Measurements from ENCODE around the gene FAM216B.

The FAM216B gene

DNA sequence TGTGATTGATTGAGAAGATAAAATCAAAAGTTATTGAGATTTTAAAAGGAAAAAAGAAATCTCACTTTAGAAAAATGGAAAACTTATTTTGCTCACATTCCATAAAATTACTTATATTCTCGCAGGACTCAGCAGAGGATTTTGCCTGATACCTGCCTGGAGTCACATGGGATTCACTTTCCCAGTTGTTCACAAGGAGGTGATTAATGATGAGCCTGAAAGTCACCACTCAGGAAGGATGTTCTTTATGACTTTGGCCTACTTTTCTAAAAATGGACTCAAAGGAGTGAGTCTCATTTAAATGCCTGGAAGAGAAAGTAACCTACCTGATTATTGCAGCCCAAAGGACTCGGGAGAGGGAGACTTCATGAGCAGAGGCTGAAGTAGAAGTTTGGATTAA lies 34.5 kb upstream of the FAM216B start:
- no peak overlapping the region for H3K4me3 ChIP-seq (ENCODE audit: control insufficient read depth in 1 of 7, extremely low read depth in 1 of 7, insufficient read depth in 4 of 7, low read depth in 2 of 7, low read length in 6 of 7)
- CTCF ChIA-PET = no interaction called here
- H3K27me3 ChIP-seq (replicated peaks in 2 of 5; ENCODE audit: control insufficient read depth in 4 of 5, insufficient read depth in 5 of 5, low read length in 4 of 5) = no peaks in the 10 kb centered on the region
- POLR2A ChIA-PET = no interaction called here
- no CpG with 5 or more reads among the region's 2 CpGs for WGBS (ENCODE audit: insufficient coverage)
- H3K27ac ChIP-seq (ENCODE audit: insufficient read depth in 1 of 2, low read depth in 1 of 2, low read length in 2 of 2, poor library complexity in 1 of 2, severe bottlenecking in 2 of 2) = no peak overlapping the region
- no peak for DNase-seq
- H3K36me3 ChIP-seq (ENCODE audit: control insufficient read depth in 4 of 4, insufficient read depth in 4 of 4, low read length in 3 of 4) = no peaks in the 10 kb centered on the region
- H3K9me3 ChIP-seq (ENCODE audit: control extremely low read depth in 1 of 5, control insufficient read depth in 4 of 5, insufficient read depth in 2 of 5, low read depth in 1 of 5, low read length in 4 of 5) = no peaks in the 10 kb centered on the region
- no peaks in the 10 kb centered on the region for H3K4me1 ChIP-seq (ENCODE audit: control extremely low read depth in 1 of 4, control insufficient read depth in 4 of 4, insufficient read depth in 4 of 4, low read length in 3 of 4)

DNA sequence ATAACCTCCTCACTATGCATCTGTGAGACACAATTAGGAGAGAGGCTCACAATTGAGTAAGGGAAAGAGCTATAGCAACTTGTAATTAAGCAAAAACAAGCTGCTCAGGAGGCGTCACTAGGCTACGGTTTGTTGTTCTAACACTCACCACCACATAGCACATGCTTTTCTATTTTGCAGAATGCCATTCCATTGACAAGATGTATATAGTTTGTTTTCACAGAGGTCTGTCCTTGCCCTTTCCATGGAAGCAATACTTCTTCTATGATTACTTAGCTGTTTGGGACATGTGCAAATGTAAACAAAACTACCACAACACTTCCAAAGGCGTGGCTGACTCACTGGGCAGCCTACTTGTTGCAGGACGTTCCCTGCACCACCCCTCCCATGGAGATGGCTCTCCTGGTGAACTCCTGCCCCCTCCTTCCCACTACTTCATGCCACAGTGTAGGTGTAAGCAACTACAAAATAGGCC lies 33.9 kb upstream of the FAM216B start:
- Histone ChIP-seq H3K27ac (ENCODE audit: insufficient read depth in 1 of 2, low read depth in 1 of 2, low read length in 2 of 2, poor library complexity in 1 of 2, severe bottlenecking in 2 of 2) (no peak overlapping the region), H3K4me1 (ENCODE audit: control extremely low read depth in 1 of 4, control insufficient read depth in 4 of 4, insufficient read depth in 4 of 4, low read length in 3 of 4) (no peaks in the 10 kb centered on the region), H3K9me3 (ENCODE audit: control extremely low read depth in 1 of 5, control insufficient read depth in 4 of 5, insufficient read depth in 2 of 5, low read depth in 1 of 5, low read length in 4 of 5) (no peaks in the 10 kb centered on the region), H3K36me3 (ENCODE audit: control insufficient read depth in 4 of 4, insufficient read depth in 4 of 4, low read length in 3 of 4) (no peaks in the 10 kb centered on the region), H3K4me3 (ENCODE audit: control insufficient read depth in 1 of 7, extremely low read depth in 1 of 7, insufficient read depth in 4 of 7, low read depth in 2 of 7, low read length in 6 of 7) (no peak overlapping the region), H3K27me3 (replicated peaks in 2 of 5; ENCODE audit: control insufficient read depth in 4 of 5, insufficient read depth in 5 of 5, low read length in 4 of 5) (no peaks in the 10 kb centered on the region)
- no peak for DNase-seq
- WGBS (ENCODE audit: insufficient coverage) = 100% methylated on average over 3 of the region's 4 CpGs
- ChIA-PET CTCF (no interaction called here), POLR2A (no interaction called here)

DNA sequence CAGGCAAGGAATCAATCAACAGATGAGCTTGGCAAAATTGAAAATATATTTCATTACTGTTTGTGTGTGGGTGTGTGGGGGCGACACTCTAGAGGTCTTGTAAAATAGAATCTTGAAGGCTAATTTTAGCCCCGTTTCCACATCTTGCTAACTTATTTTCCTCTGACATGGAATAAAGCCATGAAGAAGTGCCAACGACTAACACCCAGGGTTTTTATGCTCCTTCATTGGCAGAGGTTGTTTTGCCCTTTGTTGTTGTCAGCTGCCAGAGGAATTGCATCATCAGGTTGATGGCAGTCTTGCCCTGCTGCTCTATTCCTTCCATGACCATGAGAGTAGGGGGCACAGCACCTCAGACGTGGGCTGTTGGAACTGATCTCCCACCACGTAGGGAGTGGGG lies 30.6 kb upstream of the FAM216B start:
- H3K9me3 ChIP-seq (ENCODE audit: control extremely low read depth in 1 of 5, control insufficient read depth in 4 of 5, insufficient read depth in 2 of 5, low read depth in 1 of 5, low read length in 4 of 5) = no peaks in the 10 kb centered on the region
- DNase-seq = no peak
- CTCF ChIA-PET = no interaction called here
- no peak overlapping the region for H3K4me3 ChIP-seq (ENCODE audit: control insufficient read depth in 1 of 7, extremely low read depth in 1 of 7, insufficient read depth in 4 of 7, low read depth in 2 of 7, low read length in 6 of 7)
- POLR2A ChIA-PET = no interaction called here
- no peaks in the 10 kb centered on the region for H3K4me1 ChIP-seq (ENCODE audit: control extremely low read depth in 1 of 4, control insufficient read depth in 4 of 4, insufficient read depth in 4 of 4, low read length in 3 of 4)
- no peak overlapping the region for H3K27ac ChIP-seq (ENCODE audit: insufficient read depth in 1 of 2, low read depth in 1 of 2, low read length in 2 of 2, poor library complexity in 1 of 2, severe bottlenecking in 2 of 2)
- H3K36me3 ChIP-seq (ENCODE audit: control insufficient read depth in 4 of 4, insufficient read depth in 4 of 4, low read length in 3 of 4) = no peaks in the 10 kb centered on the region
- no peaks in the 10 kb centered on the region for H3K27me3 ChIP-seq (replicated peaks in 2 of 5; ENCODE audit: control insufficient read depth in 4 of 5, insufficient read depth in 5 of 5, low read length in 4 of 5)
- WGBS (ENCODE audit: insufficient coverage) = 85% methylated on average over 4 of the region's 5 CpGs

DNA sequence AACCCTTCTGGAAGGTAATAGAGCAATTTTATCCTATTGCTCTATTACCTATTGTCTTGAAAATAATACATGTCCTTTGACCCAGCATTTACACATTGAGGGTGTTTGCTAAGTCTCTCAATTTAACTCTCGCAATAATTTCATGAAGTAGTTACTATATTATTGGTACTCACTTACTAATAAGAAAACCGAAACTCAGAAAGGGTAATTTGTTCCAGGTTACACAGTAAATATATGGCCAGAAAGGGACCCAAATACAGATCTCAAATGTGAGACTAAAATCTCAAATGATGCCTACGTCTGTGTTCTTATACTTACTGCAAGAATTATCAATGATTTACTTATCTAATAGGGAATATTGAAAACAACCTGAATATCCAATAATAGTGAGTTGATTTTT lies 29.7 kb upstream of the FAM216B start:
- ChIA-PET POLR2A (no interaction called here), CTCF (no interaction called here)
- WGBS (ENCODE audit: insufficient coverage) = no CpG with 5 or more reads among the region's 3 CpGs
- no peaks in the 10 kb centered on the region for H3K27me3 ChIP-seq (replicated peaks in 2 of 5; ENCODE audit: control insufficient read depth in 4 of 5, insufficient read depth in 5 of 5, low read length in 4 of 5)
- H3K4me3 ChIP-seq (ENCODE audit: control insufficient read depth in 1 of 7, extremely low read depth in 1 of 7, insufficient read depth in 4 of 7, low read depth in 2 of 7, low read length in 6 of 7) = no peak overlapping the region
- no peaks in the 10 kb centered on the region for H3K36me3 ChIP-seq (ENCODE audit: control insufficient read depth in 4 of 4, insufficient read depth in 4 of 4, low read length in 3 of 4)
- no peaks in the 10 kb centered on the region for H3K9me3 ChIP-seq (ENCODE audit: control extremely low read depth in 1 of 5, control insufficient read depth in 4 of 5, insufficient read depth in 2 of 5, low read depth in 1 of 5, low read length in 4 of 5)
- H3K4me1 ChIP-seq (ENCODE audit: control extremely low read depth in 1 of 4, control insufficient read depth in 4 of 4, insufficient read depth in 4 of 4, low read length in 3 of 4) = no peaks in the 10 kb centered on the region
- no peak overlapping the region for H3K27ac ChIP-seq (ENCODE audit: insufficient read depth in 1 of 2, low read depth in 1 of 2, low read length in 2 of 2, poor library complexity in 1 of 2, severe bottlenecking in 2 of 2)
- DNase-seq = no peak

DNA sequence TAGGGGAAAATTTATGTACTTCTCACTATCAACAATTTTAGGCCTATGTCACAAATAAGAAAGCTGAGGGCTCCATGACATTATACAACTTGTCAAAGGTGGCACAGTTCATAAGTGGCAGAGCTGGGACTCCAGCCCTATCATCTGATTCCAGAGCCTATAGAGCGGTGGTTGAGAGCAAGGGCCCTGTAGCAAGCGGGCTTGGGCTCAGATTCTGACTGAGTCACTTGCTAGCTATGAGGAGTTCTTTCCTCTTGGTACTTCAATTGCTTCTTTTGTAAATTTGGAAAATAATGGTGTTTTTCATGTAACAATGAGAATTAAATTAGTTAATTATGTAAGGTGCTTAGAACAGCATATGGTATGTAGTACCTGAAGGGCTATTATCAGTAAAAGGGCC lies 28.7 kb upstream of the FAM216B start:
- Histone ChIP-seq H3K27me3 (replicated peaks in 2 of 5; ENCODE audit: control insufficient read depth in 4 of 5, insufficient read depth in 5 of 5, low read length in 4 of 5) (no peaks in the 10 kb centered on the region), H3K9me3 (ENCODE audit: control extremely low read depth in 1 of 5, control insufficient read depth in 4 of 5, insufficient read depth in 2 of 5, low read depth in 1 of 5, low read length in 4 of 5) (no peaks in the 10 kb centered on the region), H3K4me1 (ENCODE audit: control extremely low read depth in 1 of 4, control insufficient read depth in 4 of 4, insufficient read depth in 4 of 4, low read length in 3 of 4) (no peaks in the 10 kb centered on the region), H3K36me3 (ENCODE audit: control insufficient read depth in 4 of 4, insufficient read depth in 4 of 4, low read length in 3 of 4) (no peaks in the 10 kb centered on the region), H3K27ac (ENCODE audit: insufficient read depth in 1 of 2, low read depth in 1 of 2, low read length in 2 of 2, poor library complexity in 1 of 2, severe bottlenecking in 2 of 2) (no peak overlapping the region), H3K4me3 (ENCODE audit: control insufficient read depth in 1 of 7, extremely low read depth in 1 of 7, insufficient read depth in 4 of 7, low read depth in 2 of 7, low read length in 6 of 7) (no peak overlapping the region)
- DNase-seq = no peak
- 100% methylated on average over 2 of the region's 2 CpGs for WGBS (ENCODE audit: insufficient coverage)
- CTCF ChIA-PET = no interaction called here
- POLR2A ChIA-PET = no interaction called here

DNA sequence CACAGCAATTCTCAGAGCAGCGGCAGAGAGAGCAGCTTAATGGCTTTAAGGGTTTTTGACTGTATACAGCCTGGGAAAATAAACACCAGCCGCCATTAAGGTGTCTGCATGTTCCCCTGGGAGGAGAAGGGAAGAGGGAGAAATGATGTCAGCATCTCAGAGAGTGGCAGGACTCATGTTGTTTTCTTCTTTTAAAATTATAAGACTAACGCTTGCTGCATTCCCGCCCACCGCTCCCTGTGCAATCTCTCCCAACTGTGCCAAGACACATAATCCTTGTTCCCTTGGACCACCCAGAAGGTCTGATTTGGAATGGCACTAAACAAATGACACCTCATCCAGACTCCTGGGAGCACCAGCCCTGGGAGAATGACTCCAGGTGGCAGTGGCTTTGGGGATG lies 27.7 kb upstream of the FAM216B start:
- ChIA-PET CTCF (no interaction called here), POLR2A (no interaction called here)
- Histone ChIP-seq H3K36me3 (ENCODE audit: control insufficient read depth in 4 of 4, insufficient read depth in 4 of 4, low read length in 3 of 4) (no peaks in the 10 kb centered on the region), H3K4me3 (ENCODE audit: control insufficient read depth in 1 of 7, extremely low read depth in 1 of 7, insufficient read depth in 4 of 7, low read depth in 2 of 7, low read length in 6 of 7) (no peak overlapping the region), H3K9me3 (ENCODE audit: control extremely low read depth in 1 of 5, control insufficient read depth in 4 of 5, insufficient read depth in 2 of 5, low read depth in 1 of 5, low read length in 4 of 5) (no peaks in the 10 kb centered on the region), H3K27ac (ENCODE audit: insufficient read depth in 1 of 2, low read depth in 1 of 2, low read length in 2 of 2, poor library complexity in 1 of 2, severe bottlenecking in 2 of 2) (no peak overlapping the region), H3K4me1 (ENCODE audit: control extremely low read depth in 1 of 4, control insufficient read depth in 4 of 4, insufficient read depth in 4 of 4, low read length in 3 of 4) (no peaks in the 10 kb centered on the region), H3K27me3 (replicated peaks in 2 of 5; ENCODE audit: control insufficient read depth in 4 of 5, insufficient read depth in 5 of 5, low read length in 4 of 5) (no peaks in the 10 kb centered on the region)
- no peak for DNase-seq
- WGBS (ENCODE audit: insufficient coverage) = 93% methylated on average over 5 of the region's 5 CpGs

DNA sequence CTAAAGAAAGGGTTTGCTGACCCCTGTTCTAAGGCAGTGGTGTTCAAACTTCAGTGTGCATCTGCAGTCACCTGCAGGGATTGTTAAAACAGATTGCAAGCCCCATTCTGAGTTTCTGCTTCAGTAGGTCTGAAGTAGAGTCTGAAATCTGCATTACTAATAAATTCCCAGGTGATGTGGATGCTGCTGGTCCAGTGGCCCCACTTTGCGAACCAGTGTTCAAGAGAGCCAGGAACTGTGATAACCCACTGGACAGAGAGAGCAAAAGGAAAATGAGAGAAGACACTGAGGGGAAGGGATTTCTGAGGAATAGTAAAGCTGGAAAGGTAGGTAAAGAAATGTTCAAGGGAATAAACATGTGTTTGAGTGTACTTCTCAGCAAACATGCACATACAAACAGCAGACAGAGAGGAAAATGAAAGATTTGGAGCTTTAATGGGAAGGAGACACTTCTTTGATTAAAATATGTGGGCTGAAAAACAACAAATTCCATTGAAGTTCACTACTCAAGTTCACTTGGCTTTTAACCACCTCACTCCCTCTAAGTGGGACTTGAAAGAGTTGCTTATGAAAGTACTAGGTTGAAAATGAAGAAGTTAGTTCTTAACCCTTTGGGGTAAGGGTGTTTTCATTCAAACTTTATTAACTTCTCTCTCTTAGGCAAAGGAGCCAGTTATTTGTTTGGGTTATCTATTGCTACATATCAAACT lies 26.4 kb upstream of the FAM216B start:
- Histone ChIP-seq H3K4me3 (ENCODE audit: control insufficient read depth in 1 of 7, extremely low read depth in 1 of 7, insufficient read depth in 4 of 7, low read depth in 2 of 7, low read length in 6 of 7) (no peak overlapping the region), H3K4me1 (ENCODE audit: control extremely low read depth in 1 of 4, control insufficient read depth in 4 of 4, insufficient read depth in 4 of 4, low read length in 3 of 4) (no peaks in the 10 kb centered on the region), H3K27me3 (replicated peaks in 2 of 5; ENCODE audit: control insufficient read depth in 4 of 5, insufficient read depth in 5 of 5, low read length in 4 of 5) (no peaks in the 10 kb centered on the region), H3K9me3 (ENCODE audit: control extremely low read depth in 1 of 5, control insufficient read depth in 4 of 5, insufficient read depth in 2 of 5, low read depth in 1 of 5, low read length in 4 of 5) (no peaks in the 10 kb centered on the region), H3K27ac (ENCODE audit: insufficient read depth in 1 of 2, low read depth in 1 of 2, low read length in 2 of 2, poor library complexity in 1 of 2, severe bottlenecking in 2 of 2) (no peak overlapping the region), H3K36me3 (ENCODE audit: control insufficient read depth in 4 of 4, insufficient read depth in 4 of 4, low read length in 3 of 4) (no peaks in the 10 kb centered on the region)
- ChIA-PET CTCF (interaction anchor here (0.5 kb wide), 1 partner anchor 560 kb away, joined by 3 read pairs; no protein-coding TSS in a partner anchor), POLR2A (no interaction called here)
- 80% methylated on average over 1 of the region's 1 CpG for WGBS (ENCODE audit: insufficient coverage)
- DNase-seq = no peak

Data from common myeloid progenitor, CD34-positive (primary cell).